ENCODE data around the gene BICDL1. TPM values are rescaled to one million over a fixed set of nuclear protein-coding genes. Genes with fewer than 3 reads are reported as not detected.

Gene BICDL1
- total RNA-seq, 1 experiment from 2014 or later = 14.4 TPM

- no peak for DNase-seq
- Histone ChIP-seq H4K20me1 (ENCODE audit: insufficient read depth) (no peaks in the 10 kb centered on the region), H3K79me2 (ENCODE audit: low read depth) (no peaks in the 10 kb centered on the region), H3K4me2 (no peak overlapping the region), H3K27ac (no peak overlapping the region), H3K9me3 (ENCODE audit: insufficient read depth, low read depth) (peaks cover 8% of the 10 kb centered on the region; the same call in 1 of the 2 replicates), H3K36me3 (ENCODE audit: low read depth) (no peaks in the 10 kb centered on the region), H2AFZ (no peak overlapping the region), H3K27me3 (ENCODE audit: insufficient read depth, low read depth) (no peaks in the 10 kb centered on the region), H3K4me3 (no peak overlapping the region), H3K4me1 (replicated peaks; ENCODE audit: insufficient read depth) (no peaks in the 10 kb centered on the region), H3F3A (ENCODE audit: insufficient read depth, low read depth) (no peaks in the 10 kb centered on the region), H3K9me2 (ENCODE audit: insufficient read depth) (no peaks in the 10 kb centered on the region)
- intact Hi-C loops (cut with micrococcal nuclease; ENCODE audit: unreplicated experiment) = no loop called here
- BruUV-seq (replicated peaks) = no TSS peak
- ChIA-PET CTCF (no interaction called here), POLR2A (ENCODE audit: unreplicated experiment) (no interaction called here)
- TF ChIP-seq CTCF (conservative IDR thresholded peaks at IDR 0.05) (no peak), EZH2 (IDR thresholded peaks at IDR 0.05; ENCODE audit: low read depth) (no peak)
These were observed 29.6 kb upstream of the BICDL1 start for GRCh38 chr12:119959435-119959834.

- Histone ChIP-seq H3K79me2 (ENCODE audit: low read depth) (no peaks in the 10 kb centered on the region), H3K9me3 (ENCODE audit: insufficient read depth, low read depth) (no peaks in the 10 kb centered on the region), H3K4me3 (no peak overlapping the region), H3K4me1 (replicated peaks; ENCODE audit: insufficient read depth) (peaks cover 4% of the 10 kb centered on the region; the same call in 1 of the 2 replicates), H3K4me2 (no peak overlapping the region), H3F3A (ENCODE audit: insufficient read depth, low read depth) (no peaks in the 10 kb centered on the region), H3K27me3 (ENCODE audit: insufficient read depth, low read depth) (no peaks in the 10 kb centered on the region), H3K36me3 (ENCODE audit: low read depth) (no peaks in the 10 kb centered on the region), H3K27ac (no peak overlapping the region), H2AFZ (no peak overlapping the region), H4K20me1 (ENCODE audit: insufficient read depth) (no peaks in the 10 kb centered on the region), H3K9me2 (ENCODE audit: insufficient read depth) (no peaks in the 10 kb centered on the region)
- CTCF ChIA-PET = no interaction called here
- no TSS peak for BruUV-seq (replicated peaks)
- no peak for TF ChIP-seq CTCF (conservative IDR thresholded peaks at IDR 0.05)
- no peak for TF ChIP-seq EZH2 (IDR thresholded peaks at IDR 0.05; ENCODE audit: low read depth)
- POLR2A ChIA-PET (ENCODE audit: unreplicated experiment) = no interaction called here
- intact Hi-C loops (cut with micrococcal nuclease; ENCODE audit: unreplicated experiment) = no loop called here
- no peak for DNase-seq
These were observed 24.9 kb upstream of the BICDL1 start for GRCh38 chr12:119964123-119964522.

- intact Hi-C loops (cut with micrococcal nuclease; ENCODE audit: unreplicated experiment) = no loop called here
- H2AFZ ChIP-seq = no peak overlapping the region
- POLR2A ChIA-PET (ENCODE audit: unreplicated experiment) = no interaction called here
These were observed 24.1 kb upstream of the BICDL1 start for GRCh38 chr12:119964929-119965328.

More at GRCh38 chr12:119964929-119965328, 24.1 kb upstream of the BICDL1 start:
- H3K4me1 ChIP-seq (replicated peaks; ENCODE audit: insufficient read depth) = peaks cover 4% of the 10 kb centered on the region; the same call in 1 of the 2 replicates
- DNase-seq = no peak
- no peaks in the 10 kb centered on the region for H3K36me3 ChIP-seq (ENCODE audit: low read depth)
- H3K4me3 ChIP-seq = no peak overlapping the region
- CTCF ChIA-PET = no interaction called here
- no peaks in the 10 kb centered on the region for H3F3A ChIP-seq (ENCODE audit: insufficient read depth, low read depth)
- TF ChIP-seq CTCF (conservative IDR thresholded peaks at IDR 0.05) = no peak
- no peak for TF ChIP-seq EZH2 (IDR thresholded peaks at IDR 0.05; ENCODE audit: low read depth)
- no peaks in the 10 kb centered on the region for H3K27me3 ChIP-seq (ENCODE audit: insufficient read depth, low read depth)
- H3K4me2 ChIP-seq = no peak overlapping the region
- BruUV-seq (replicated peaks) = no TSS peak
- H4K20me1 ChIP-seq (ENCODE audit: insufficient read depth) = no peaks in the 10 kb centered on the region
- no peaks in the 10 kb centered on the region for H3K9me2 ChIP-seq (ENCODE audit: insufficient read depth)
- no peaks in the 10 kb centered on the region for H3K79me2 ChIP-seq (ENCODE audit: low read depth)
- no peaks in the 10 kb centered on the region for H3K9me3 ChIP-seq (ENCODE audit: insufficient read depth, low read depth)
- H3K27ac ChIP-seq = no peak overlapping the region

Data from PC-9 (cell line).